Measurements from ENCODE around the gene SREBF2.

The SREBF2 gene

GRCh38 chr22:41922328-41922727 is 89.4 kb downstream of the SREBF2 start:
- DNase-seq (ENCODE audit: low spot score): no peak

- DNase-seq (ENCODE audit: low spot score): no peak
Observed at GRCh38 chr22:41922940-41923594, 90.2 kb downstream of the SREBF2 start.

GRCh38 chr22:41923595-41924276 is 90.8 kb downstream of the SREBF2 start:
- no peak for DNase-seq (ENCODE audit: low spot score)

- peak; percentile 74 for DNase-seq (ENCODE audit: low spot score)
Observed at GRCh38 chr22:41925783-41926460, 93.0 kb downstream of the SREBF2 start.

GRCh38 chr22:41927813-41928212 is 94.9 kb downstream of the SREBF2 start:
- no peak for DNase-seq (ENCODE audit: low spot score)

GRCh38 chr22:41928593-41929417 is 95.9 kb downstream of the SREBF2 start:
- DNase-seq (ENCODE audit: low spot score): no peak

- no peak for DNase-seq (ENCODE audit: low spot score)
Observed at GRCh38 chr22:41929418-41929810, 96.5 kb downstream of the SREBF2 start.

- DNase-seq (ENCODE audit: low spot score): no peak
Observed at GRCh38 chr22:41931701-41932269, 98.9 kb downstream of the SREBF2 start.

- DNase-seq (ENCODE audit: low spot score): no peak
Observed at GRCh38 chr22:41932353-41932752, 99.4 kb downstream of the SREBF2 start.

- DNase-seq (ENCODE audit: low spot score): no peak
Observed at GRCh38 chr22:41933411-41934177, 100.7 kb downstream of the SREBF2 start.

GRCh38 chr22:41934284-41935014 is 101.5 kb downstream of the SREBF2 start:
- no peak for DNase-seq (ENCODE audit: low spot score)

- no peak for DNase-seq (ENCODE audit: low spot score)
Observed at GRCh38 chr22:41935015-41935351, 102.1 kb downstream of the SREBF2 start.

GRCh38 chr22:41935509-41935908 is 102.6 kb downstream of the SREBF2 start:
- DNase-seq (ENCODE audit: low spot score): no peak

- DNase-seq (ENCODE audit: low spot score): no peak
Observed at GRCh38 chr22:41936894-41937169, 103.9 kb downstream of the SREBF2 start.

GRCh38 chr22:41939981-41940831 is 107.3 kb downstream of the SREBF2 start:
- DNase-seq (ENCODE audit: low spot score): peak; percentile 97

- DNase-seq (ENCODE audit: low spot score): peak; percentile 90
Observed at GRCh38 chr22:41940832-41941765, 108.2 kb downstream of the SREBF2 start.

GRCh38 chr22:41943661-41944209 is 110.8 kb downstream of the SREBF2 start:
- DNase-seq (ENCODE audit: low spot score): no peak

- DNase-seq (ENCODE audit: low spot score): peak; percentile 85
Observed at GRCh38 chr22:41946629-41947423, 113.9 kb downstream of the SREBF2 start, which contains the start of gene CENPM. Gene CENPM, minus strand, starts transcription at chr22:41947152. Its CDS starts 76 bp downstream, at chr22:41947076.
